HG02938 (cell line): ENCODE data around the gene BCL2L1.
"Not testable (repeated sequence)": the region's sequence is repeated elsewhere in the genome, so short reads cannot be mapped to it uniquely, and the experiment has no call there.

Source experiments
- ATAC-seq: cut with Tn5 transposase; IDR thresholded peaks from one replicate; pipeline ENCODE4 v1.9.1; 2021; ENCODE audit warnings: mild to moderate bottlenecking, moderate library complexity; ENCODE audit not compliant: unreplicated experiment

Gene BCL2L1

GRCh38 chr20:31661625-31662371 lies 60.9 kb downstream of the BCL2L1 start:
- ATAC-seq, result no peak

- ATAC-seq, result no peak
Measured at GRCh38 chr20:31654534-31654933, 68.1 kb downstream of the BCL2L1 start.

- no peak for ATAC-seq
Measured at GRCh38 chr20:31653561-31653960, 69.1 kb downstream of the BCL2L1 start.

- ATAC-seq, result no peak
Measured at GRCh38 chr20:31652917-31653396, 69.7 kb downstream of the BCL2L1 start.

GRCh38 chr20:31648104-31648503 lies 74.6 kb downstream of the BCL2L1 start:
- not testable (repeated sequence) for ATAC-seq

- ATAC-seq, result no peak
Measured at GRCh38 chr20:31644701-31645100, 78.0 kb downstream of the BCL2L1 start.

GRCh38 chr20:31643522-31643921 lies 79.1 kb downstream of the BCL2L1 start:
- no peak for ATAC-seq

- no peak for ATAC-seq
Measured at GRCh38 chr20:31642837-31643236, 79.8 kb downstream of the BCL2L1 start.

- ATAC-seq, result no peak
Measured at GRCh38 chr20:31641391-31641790, 81.3 kb downstream of the BCL2L1 start.

- no peak for ATAC-seq
Measured at GRCh38 chr20:31640259-31640658, 82.4 kb downstream of the BCL2L1 start.

- ATAC-seq, result no peak
Measured at GRCh38 chr20:31638816-31639215, 83.9 kb downstream of the BCL2L1 start.

- no peak for ATAC-seq
Measured at GRCh38 chr20:31638317-31638716, 84.4 kb downstream of the BCL2L1 start.

- ATAC-seq, result no peak
Measured at GRCh38 chr20:31637660-31638059, 85.0 kb downstream of the BCL2L1 start, which contains the start of gene COX4I2. Gene COX4I2, plus strand, starts transcription at chr20:31637912. Its CDS starts 1,106 bp downstream, at chr20:31639018.

GRCh38 chr20:31633339-31633914 lies 89.2 kb downstream of the BCL2L1 start:
- no peak for ATAC-seq

GRCh38 chr20:31632548-31633338 lies 89.9 kb downstream of the BCL2L1 start:
- no peak for ATAC-seq

GRCh38 chr20:31630187-31630790 lies 92.4 kb downstream of the BCL2L1 start:
- ATAC-seq, result no peak

- ATAC-seq, result not testable (repeated sequence)
Measured at GRCh38 chr20:31628057-31628456, 94.6 kb downstream of the BCL2L1 start.

GRCh38 chr20:31626534-31626933 lies 96.1 kb downstream of the BCL2L1 start:
- ATAC-seq, result not testable (repeated sequence)

GRCh38 chr20:31623123-31623505 lies 99.6 kb downstream of the BCL2L1 start:
- ATAC-seq, result not testable (repeated sequence)

- no peak for ATAC-seq
Measured at GRCh38 chr20:31620246-31620645, 102.4 kb downstream of the BCL2L1 start.

- no peak for ATAC-seq
Measured at GRCh38 chr20:31617432-31618104, 105.1 kb downstream of the BCL2L1 start.
